ENCODE data around the gene CLEC4C. TPM values are rescaled to one million over a fixed set of nuclear protein-coding genes. Genes with fewer than 3 reads are reported as not detected.

CLEC4C gene
- total RNA-seq, 1 experiment from 2014 or later = not detected

Other genes with a start within 250 kb of the CLEC4C start
- gene CD163, start 243.6 kb downstream of the CLEC4C start, total RNA-seq (2014; rRNA removed; shearing (Covaris generic)) = not detected in 2 replicates
- gene APOBEC1, start 81.5 kb downstream of the CLEC4C start, total RNA-seq (2014; rRNA removed; shearing (Covaris generic)) = not detected in 2 replicates
- not detected in 2 replicates for gene GDF3, start 51.6 kb downstream of the CLEC4C start, total RNA-seq (2014; rRNA removed; shearing (Covaris generic))
- not detected in 2 replicates for gene DPPA3, start 35.9 kb downstream of the CLEC4C start, total RNA-seq (2014; rRNA removed; shearing (Covaris generic))
- not detected in 2 replicates for gene NANOGNB, start 17.8 kb upstream of the CLEC4C start, total RNA-seq (2014; rRNA removed; shearing (Covaris generic))
- gene NANOG, start 42.0 kb upstream of the CLEC4C start, total RNA-seq (2014; rRNA removed; shearing (Covaris generic)) = not detected in 2 replicates
- not detected in 2 replicates for gene SLC2A14, start 125.5 kb upstream of the CLEC4C start, total RNA-seq (2014; rRNA removed; shearing (Covaris generic))
- gene SLC2A3, start 188.8 kb upstream of the CLEC4C start, total RNA-seq (2014; rRNA removed; shearing (Covaris generic)) = 32.5 and 32.9 TPM in 2 replicates

Data from G401 (cell line).